GM10266 (cell line): ENCODE results near the gene TOM1L2.
A peak's percentile ranks its signal among the peaks of the same experiment; 100 is the strongest.

Experiments
- DNase-seq: peaks from one replicate; pipeline ENCODE4 v3.0.0; 2012; ENCODE audit errors: extremely low spot score
- TF ChIP-seq, protein P1 (sequence below): IDR thresholded peaks from 2 replicates; pipeline ENCODE4 v1.5.1; 2012; ENCODE audit warnings: mild to moderate bottlenecking, low read depth; ENCODE audit not compliant: control insufficient read depth, insufficient read depth; ENCODE audit errors: missing control alignments

TOM1L2 gene

DNA sequence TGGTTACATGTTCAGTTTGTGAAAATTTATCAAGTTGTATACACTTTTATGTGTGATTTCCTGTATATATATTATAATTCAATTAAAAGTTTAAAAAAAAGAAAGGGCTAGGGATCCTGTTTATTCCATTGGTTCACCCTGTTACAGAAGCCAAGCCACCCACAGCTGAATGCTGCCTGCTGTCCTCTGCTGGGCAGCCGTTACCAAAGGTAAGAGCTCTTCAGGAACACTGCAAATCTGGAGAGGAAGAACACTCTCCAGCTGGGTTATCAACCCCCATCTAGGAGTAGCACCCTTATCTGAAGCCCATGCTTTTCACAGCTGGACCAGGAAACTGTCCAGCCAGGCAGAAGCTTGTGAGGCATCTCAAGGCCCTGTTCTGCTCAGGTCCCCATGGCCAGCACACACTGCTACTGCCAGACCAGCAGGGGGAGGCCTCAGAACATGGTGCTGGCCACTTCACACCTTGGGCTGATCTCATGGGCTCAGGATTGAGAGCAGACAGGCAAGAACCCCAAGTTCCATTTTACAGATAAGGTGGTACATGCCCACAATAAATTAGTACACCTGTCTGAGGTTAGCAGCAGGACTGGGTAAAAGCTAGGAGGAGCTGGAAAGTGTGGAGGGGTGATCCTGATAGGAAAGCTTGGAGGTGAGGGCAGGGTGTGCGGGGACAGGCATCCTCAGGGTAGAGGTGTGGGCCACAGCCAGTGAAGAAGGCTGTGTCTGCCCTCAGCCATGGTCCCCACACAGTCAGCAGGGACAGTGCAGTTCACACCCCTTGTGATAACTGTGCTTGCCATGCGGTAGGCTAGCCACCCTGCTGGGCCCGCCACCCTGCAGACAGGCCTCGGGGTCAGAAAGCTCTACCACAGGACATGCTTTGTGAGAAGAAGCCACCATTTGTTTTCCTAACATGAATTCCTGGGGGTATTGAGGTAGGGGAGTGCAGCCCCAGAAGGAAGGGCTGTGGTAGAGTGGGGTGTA is 81.1 kb downstream of the TOM1L2 start:
- TF ChIP-seq, protein P1, sequence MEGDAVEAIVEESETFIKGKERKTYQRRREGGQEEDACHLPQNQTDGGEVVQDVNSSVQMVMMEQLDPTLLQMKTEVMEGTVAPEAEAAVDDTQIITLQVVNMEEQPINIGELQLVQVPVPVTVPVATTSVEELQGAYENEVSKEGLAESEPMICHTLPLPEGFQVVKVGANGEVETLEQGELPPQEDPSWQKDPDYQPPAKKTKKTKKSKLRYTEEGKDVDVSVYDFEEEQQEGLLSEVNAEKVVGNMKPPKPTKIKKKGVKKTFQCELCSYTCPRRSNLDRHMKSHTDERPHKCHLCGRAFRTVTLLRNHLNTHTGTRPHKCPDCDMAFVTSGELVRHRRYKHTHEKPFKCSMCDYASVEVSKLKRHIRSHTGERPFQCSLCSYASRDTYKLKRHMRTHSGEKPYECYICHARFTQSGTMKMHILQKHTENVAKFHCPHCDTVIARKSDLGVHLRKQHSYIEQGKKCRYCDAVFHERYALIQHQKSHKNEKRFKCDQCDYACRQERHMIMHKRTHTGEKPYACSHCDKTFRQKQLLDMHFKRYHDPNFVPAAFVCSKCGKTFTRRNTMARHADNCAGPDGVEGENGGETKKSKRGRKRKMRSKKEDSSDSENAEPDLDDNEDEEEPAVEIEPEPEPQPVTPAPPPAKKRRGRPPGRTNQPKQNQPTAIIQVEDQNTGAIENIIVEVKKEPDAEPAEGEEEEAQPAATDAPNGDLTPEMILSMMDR = peak; percentile 84
- DNase-seq = peak; percentile 67

DNA sequence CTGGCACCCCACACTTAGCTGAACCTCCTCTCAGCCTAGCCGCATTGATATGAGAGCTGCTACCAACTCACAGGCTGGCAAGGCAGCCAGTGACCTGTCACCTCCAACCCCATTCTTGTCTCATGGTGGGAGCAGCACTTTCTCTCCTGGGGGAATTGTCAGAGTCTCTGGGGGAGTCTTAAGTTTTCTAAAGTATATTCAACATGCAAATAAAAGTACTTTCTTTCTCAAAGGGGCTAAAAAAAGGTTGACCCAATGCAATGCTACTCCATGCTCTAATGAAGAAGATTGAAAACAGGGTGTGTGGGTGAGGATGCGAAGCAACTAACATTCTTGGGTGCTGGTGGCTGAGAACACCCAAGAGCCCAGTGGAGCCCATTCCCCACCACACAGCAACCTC is 82.3 kb downstream of the TOM1L2 start:
- TF ChIP-seq, protein P1 = no peak
- no peak for DNase-seq

DNA sequence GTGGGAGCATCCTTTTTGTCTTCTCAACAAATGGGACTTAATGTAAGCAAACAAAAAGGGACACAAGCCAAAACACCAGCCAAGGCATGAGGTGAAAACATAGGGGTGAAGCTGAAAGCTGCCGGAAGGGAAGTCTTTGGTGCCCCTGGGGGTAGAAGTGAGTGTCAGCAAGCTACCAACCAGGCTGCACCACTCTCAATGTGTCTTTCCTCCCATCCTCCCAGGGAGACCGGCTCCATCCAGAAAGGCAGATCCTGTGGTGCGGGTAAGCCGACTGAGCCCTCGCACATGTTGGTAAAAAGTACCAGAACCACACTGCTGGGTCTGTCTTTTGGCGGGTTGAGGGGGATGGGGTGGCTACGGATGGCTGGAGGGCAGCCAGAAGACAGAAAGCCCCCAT is 83.4 kb downstream of the TOM1L2 start:
- no peak for DNase-seq
- TF ChIP-seq, protein P1 = no peak

- DNase-seq = no peak
- TF ChIP-seq, protein P1 = no peak
These were observed 83.8 kb downstream of the TOM1L2 start for GRCh38 chr17:17888371-17888770.

DNA sequence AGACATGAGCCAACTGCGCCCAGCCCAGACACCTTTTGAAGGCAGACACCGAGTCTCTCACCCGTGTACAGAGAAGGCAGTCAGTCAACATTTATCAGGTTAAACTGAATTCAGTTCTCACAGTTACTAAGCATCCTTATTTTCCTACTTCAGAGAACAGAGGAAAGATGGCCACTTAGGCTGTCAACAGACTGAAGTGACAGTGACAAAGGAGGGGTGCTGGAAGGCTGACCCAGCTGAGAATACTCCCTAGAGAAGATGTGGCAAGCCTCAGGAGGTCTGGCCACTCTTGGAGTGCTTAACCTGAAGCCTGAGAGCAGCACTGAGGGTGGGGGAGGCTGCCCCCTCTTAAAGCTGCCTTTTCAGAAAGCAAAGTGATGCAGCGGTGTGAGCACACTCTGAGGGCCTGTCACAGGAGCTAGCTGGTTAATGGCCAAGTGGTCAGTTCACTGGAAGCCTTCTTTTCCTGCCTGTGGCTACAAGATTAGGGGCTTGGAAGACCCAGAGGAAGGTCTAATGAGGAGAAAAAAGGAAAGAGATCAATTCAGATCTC is 84.4 kb downstream of the TOM1L2 start:
- TF ChIP-seq, protein P1 = no peak
- DNase-seq = no peak

GRCh38 chr17:17886726-17887125 is 85.5 kb downstream of the TOM1L2 start:
- TF ChIP-seq, protein P1 = no peak
- no peak for DNase-seq

GRCh38 chr17:17886226-17886625 is 86.0 kb downstream of the TOM1L2 start:
- TF ChIP-seq, protein P1 = no peak
- DNase-seq = no peak
